OCI-LY7 (cell line): ENCODE data around the gene CLTCL1.

ENCODE experiments used
- EZH2phosphoT487 ChIP-seq: fragments of 200-600 bp; sonication (generic); IDR thresholded peaks from 2 replicates; pipeline ENCODE4 v1.6.1; 2018; ENCODE audit warnings: low read depth, borderline replicate concordance, mild to moderate bottlenecking, mixed run types, antibody characterized with exemption, low read length, moderate library complexity, mixed read lengths
- TF ChIP-seq, protein P1 (sequence below): fragments of 200-600 bp; sonication (generic); conservative IDR thresholded peaks from 2 replicates; pipeline ENCODE4 v1.5.1; 2014; ENCODE audit warnings: mild to moderate bottlenecking, antibody characterized with exemption, low read length, moderate library complexity, mixed read lengths

DNA sequence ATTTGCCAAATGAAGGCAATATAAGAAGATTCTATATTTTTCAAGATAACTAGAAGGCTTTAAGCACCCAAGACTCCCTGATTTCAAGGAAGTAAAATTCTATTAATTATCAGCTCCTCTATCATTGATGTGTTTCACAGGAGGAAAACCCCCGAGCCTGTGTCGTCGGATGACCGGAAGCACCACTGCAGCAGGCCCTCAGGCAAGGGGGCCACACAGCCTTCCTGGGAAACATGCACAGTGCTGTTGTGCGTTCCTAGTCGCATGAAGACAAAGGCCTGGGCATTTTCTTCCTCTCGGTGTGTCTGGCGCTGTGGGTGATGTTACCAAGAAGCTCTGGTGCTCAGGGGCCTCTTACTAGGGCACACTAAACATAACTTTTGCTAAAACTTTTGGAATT is 16.4 kb downstream of the CLTCL1 start:
- TF ChIP-seq, protein P1, sequence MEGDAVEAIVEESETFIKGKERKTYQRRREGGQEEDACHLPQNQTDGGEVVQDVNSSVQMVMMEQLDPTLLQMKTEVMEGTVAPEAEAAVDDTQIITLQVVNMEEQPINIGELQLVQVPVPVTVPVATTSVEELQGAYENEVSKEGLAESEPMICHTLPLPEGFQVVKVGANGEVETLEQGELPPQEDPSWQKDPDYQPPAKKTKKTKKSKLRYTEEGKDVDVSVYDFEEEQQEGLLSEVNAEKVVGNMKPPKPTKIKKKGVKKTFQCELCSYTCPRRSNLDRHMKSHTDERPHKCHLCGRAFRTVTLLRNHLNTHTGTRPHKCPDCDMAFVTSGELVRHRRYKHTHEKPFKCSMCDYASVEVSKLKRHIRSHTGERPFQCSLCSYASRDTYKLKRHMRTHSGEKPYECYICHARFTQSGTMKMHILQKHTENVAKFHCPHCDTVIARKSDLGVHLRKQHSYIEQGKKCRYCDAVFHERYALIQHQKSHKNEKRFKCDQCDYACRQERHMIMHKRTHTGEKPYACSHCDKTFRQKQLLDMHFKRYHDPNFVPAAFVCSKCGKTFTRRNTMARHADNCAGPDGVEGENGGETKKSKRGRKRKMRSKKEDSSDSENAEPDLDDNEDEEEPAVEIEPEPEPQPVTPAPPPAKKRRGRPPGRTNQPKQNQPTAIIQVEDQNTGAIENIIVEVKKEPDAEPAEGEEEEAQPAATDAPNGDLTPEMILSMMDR = no peak
- no peak for TF ChIP-seq EZH2phosphoT487
